ENCODE results near the gene OR51E1. TPM values are rescaled to one million over a fixed set of nuclear protein-coding genes. Genes with fewer than 3 reads are reported as not detected.

OR51E1 gene
- total and polyA plus RNA-seq, 9 of the 15 experiments (the other 6 are each of a cell fraction or from before 2014, with no cell fraction given): 0.03 to 0.04 TPM; not detected in 7

DNA sequence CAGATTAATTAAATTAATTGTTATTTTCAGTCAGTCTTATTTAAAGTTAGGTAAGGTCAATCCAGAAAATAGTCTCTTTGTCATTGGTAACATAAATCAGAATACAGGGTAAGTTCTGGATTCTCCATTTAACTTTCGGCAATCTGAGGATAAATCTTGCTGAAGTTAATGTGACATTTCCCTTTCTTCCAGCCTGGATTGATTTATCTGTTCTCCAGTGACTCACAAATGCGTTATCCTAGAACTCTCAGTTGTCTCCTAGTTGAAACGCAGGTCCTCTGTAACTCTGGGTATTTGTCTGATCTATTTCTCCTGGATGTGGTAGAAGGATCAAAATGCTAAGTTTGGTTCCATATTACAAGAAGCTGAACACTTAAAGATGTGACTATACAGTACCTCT, 21.0 kb downstream of the OR51E1 start:
- no peak overlapping the region for H3K27ac ChIP-seq (ENCODE audit: extremely low read depth, low read depth, low read length)
- H3K4me3 ChIP-seq: no peak overlapping the region
- H3K27me3 ChIP-seq (ENCODE audit: control insufficient read depth in 2 of 2, insufficient read depth in 2 of 2, low read length in 2 of 2): no peaks in the 10 kb centered on the region
- TF ChIP-seq RBM15 (IDR thresholded peaks at IDR 0.05; ENCODE audit: insufficient read depth, low read length): no peak
- no peak for TF ChIP-seq TEAD4 (IDR thresholded peaks at IDR 0.05; ENCODE audit: low read length)
- no peak for TF ChIP-seq TEAD4 (CRISPR knock-in tag; IDR thresholded peaks at IDR 0.05; ENCODE audit: borderline replicate concordance)
- TF ChIP-seq ZNF146 (CRISPR knock-in tag; IDR thresholded peaks at IDR 0.05; ENCODE audit: unreplicated experiment): no peak
- peak; percentile 76 for TF ChIP-seq MEIS2 (IDR thresholded peaks at IDR 0.05; ENCODE audit: partially characterized antibody)
- no peak for TF ChIP-seq PTTG1 (tag; IDR thresholded peaks at IDR 0.05; ENCODE audit: low read depth)
- TF ChIP-seq ZNF696 (CRISPR knock-in tag; conservative IDR thresholded peaks at IDR 0.05): no peak
- no peak for TF ChIP-seq ZNF217 (CRISPR knock-in tag; IDR thresholded peaks at IDR 0.05)
- TF ChIP-seq PBX2 (CRISPR knock-in tag; IDR thresholded peaks at IDR 0.05; ENCODE audit: low read depth): no peak
- peak; percentile 69 for TF ChIP-seq PBX2 (tag; conservative IDR thresholded peaks at IDR 0.05; ENCODE audit: low read depth)
- no peak for TF ChIP-seq RBFOX2 (IDR thresholded peaks at IDR 0.05; ENCODE audit: low read depth, low read length)
- TF ChIP-seq CBX5 (IDR thresholded peaks at IDR 0.05; ENCODE audit: borderline replicate concordance, low read depth): no peak
- TF ChIP-seq, protein P1, sequence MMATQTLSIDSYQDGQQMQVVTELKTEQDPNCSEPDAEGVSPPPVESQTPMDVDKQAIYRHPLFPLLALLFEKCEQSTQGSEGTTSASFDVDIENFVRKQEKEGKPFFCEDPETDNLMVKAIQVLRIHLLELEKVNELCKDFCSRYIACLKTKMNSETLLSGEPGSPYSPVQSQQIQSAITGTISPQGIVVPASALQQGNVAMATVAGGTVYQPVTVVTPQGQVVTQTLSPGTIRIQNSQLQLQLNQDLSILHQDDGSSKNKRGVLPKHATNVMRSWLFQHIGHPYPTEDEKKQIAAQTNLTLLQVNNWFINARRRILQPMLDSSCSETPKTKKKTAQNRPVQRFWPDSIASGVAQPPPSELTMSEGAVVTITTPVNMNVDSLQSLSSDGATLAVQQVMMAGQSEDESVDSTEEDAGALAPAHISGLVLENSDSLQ (IDR thresholded peaks at IDR 0.05): 0 out of 2 replicates have a peak, but pooled peaks have one; percentile 15
- no peak for DNase-seq (ENCODE audit: extremely low read depth in 1 of 4, low spot score in 3 of 4)
- no peak overlapping the region for H3K4me2 ChIP-seq (ENCODE audit: insufficient read depth, low read length)
- BruUV-seq (replicated peaks): no TSS peak
- ChIA-PET POLR2A (no interaction called here), CTCF (ENCODE audit: low intra/inter-chr PET ratio) (no interaction called here)
- H4K20me1 ChIP-seq (replicated peaks; ENCODE audit: control insufficient read depth, insufficient read depth, low read length): no peaks in the 10 kb centered on the region
- H3K9me3 ChIP-seq (replicated peaks; ENCODE audit: control insufficient read depth, insufficient read depth, low read depth, low read length): no peaks in the 10 kb centered on the region
- WGBS (ENCODE audit: insufficient coverage, low coverage, missing lambda C conversion rate): 3% methylated on average over 3 of the region's 3 CpGs
- no peaks in the 10 kb centered on the region for H3K36me3 ChIP-seq (ENCODE audit: control insufficient read depth, insufficient read depth, low read length)
- H3K9ac ChIP-seq (ENCODE audit: insufficient read depth in 1 of 2, low read depth in 2 of 2, low read length in 2 of 2): no peak overlapping the region
- no peaks in the 10 kb centered on the region for H3K79me2 ChIP-seq (ENCODE audit: control insufficient read depth, insufficient read depth, low read length)
- intact Hi-C loops (cut with micrococcal nuclease): no loop called here
- in situ Hi-C loops (cut with MboI): no loop called here
- no peak for FAIRE-seq
- H3K9me1 ChIP-seq (ENCODE audit: control insufficient read depth, insufficient read depth, low read length): no peaks in the 10 kb centered on the region
- no peak overlapping the region for H2AFZ ChIP-seq (ENCODE audit: low read depth, low read length)
- peaks cover 0 to 3% of the 10 kb centered on the region in 2 experiments; a peak in 3 of 5 replicates for H3K4me1 ChIP-seq (replicated peaks in 1 of 2; ENCODE audit: control insufficient read depth in 2 of 2, insufficient read depth in 2 of 2, low read length in 2 of 2)
- no peak for ATAC-seq

Measured in K562 (cell line).